Mesendoderm (in vitro differentiated cells): Measurements from ENCODE around the gene SV2B.

ENCODE experiments used
- DNase-seq: peaks from one replicate; pipeline ENCODE4 v3.0.0; 2013
- H2AK5ac ChIP-seq: 2 replicates; pipeline ENCODE4 v1.6.1; 2013; ENCODE audit warnings: low read length, inconsistent platforms
- H2BK120ac ChIP-seq: 2 replicates; pipeline ENCODE4 v1.6.1; 2013; ENCODE audit warnings: low read depth, mild to moderate bottlenecking, low read length, moderate library complexity, mixed read lengths
- H2BK15ac ChIP-seq: replicated peaks from 2 replicates; pipeline ENCODE4 v1.6.1; 2013; ENCODE audit warnings: low read depth, mild to moderate bottlenecking, moderate library complexity
- H2BK5ac ChIP-seq: 2 replicates; pipeline ENCODE4 v1.6.1; 2013; ENCODE audit warnings: low read length, inconsistent platforms
- H3K18ac ChIP-seq: 2 replicates; pipeline ENCODE4 v1.6.1; 2013; ENCODE audit warnings: mild to moderate bottlenecking, low read length, mixed read lengths
- H3K23ac ChIP-seq: one replicate; pipeline ENCODE4 v1.6.1; 2013; ENCODE audit warnings: low read length
- H3K27ac ChIP-seq: 2 replicates; pipeline ENCODE4 v1.5.1; 2013; ENCODE audit warnings: low read depth, mild to moderate bottlenecking, inconsistent platforms, low read length, moderate library complexity
- H3K27me3 ChIP-seq: 2 replicates; pipeline ENCODE4 v1.6.1; 2013; ENCODE audit warnings: low read length, control low read depth, mild to moderate bottlenecking, inconsistent platforms; ENCODE audit not compliant: insufficient read depth, poor library complexity
- H3K36me3 ChIP-seq: 2 replicates; pipeline ENCODE4 v1.6.1; 2013; ENCODE audit warnings: low read length, inconsistent platforms; ENCODE audit not compliant: control insufficient read depth, insufficient read depth
- H3K4ac ChIP-seq: one replicate; pipeline ENCODE4 v1.6.1; 2013; ENCODE audit warnings: low read depth, mild to moderate bottlenecking, low read length, moderate library complexity
- H3K4me1 ChIP-seq: 2 replicates; pipeline ENCODE4 v1.6.1; 2013; ENCODE audit warnings: low read depth, low read length, inconsistent platforms; ENCODE audit not compliant: control insufficient read depth
- H3K4me2 ChIP-seq: 2 replicates; pipeline ENCODE4 v1.6.1; 2013; ENCODE audit warnings: low read length
- H3K4me3 ChIP-seq: 2 replicates; pipeline ENCODE4 v1.5.1; 2013; ENCODE audit warnings: mild to moderate bottlenecking, low read length
- H3K56ac ChIP-seq: one replicate; pipeline ENCODE4 v1.6.1; 2013; ENCODE audit warnings: low read length
- H3K79me1 ChIP-seq: 2 replicates; pipeline ENCODE4 v1.6.1; 2013; ENCODE audit warnings: low read length, inconsistent platforms
- H3K79me2 ChIP-seq: 2 replicates; pipeline ENCODE4 v1.6.1; 2013; ENCODE audit warnings: mild to moderate bottlenecking, low read length; ENCODE audit not compliant: control insufficient read depth, insufficient read depth
- H3K9ac ChIP-seq: 2 replicates; pipeline ENCODE4 v1.6.1; 2013; ENCODE audit warnings: low read length, inconsistent platforms
- H4K5ac ChIP-seq: one replicate; pipeline ENCODE4 v1.6.1; 2013; ENCODE audit warnings: low read length
- H4K8ac ChIP-seq: one replicate; pipeline ENCODE4 v1.6.1; 2013; ENCODE audit warnings: low read depth, mild to moderate bottlenecking, control low read depth, low read length, moderate library complexity
- WGBS: extraction: QIAGEN DNeasy Blood & Tissue Kit; methylation state at CpG from one replicate; pipeline ENCODE4 v1.1.7; 2013; ENCODE audit warnings: low lambda C conversion rate, missing lambda C conversion rate; ENCODE audit not compliant: insufficient coverage; ENCODE audit errors: extremely low coverage; 5-methylcytosine and 5-hydroxymethylcytosine counted together

Gene SV2B

GRCh38 chr15:91223863-91224262, 123.8 kb downstream of the SV2B start:
- DNase-seq = no peak
- H4K8ac ChIP-seq = no peak overlapping the region
- H3K27me3 ChIP-seq = no peaks in the 10 kb centered on the region
- no peak overlapping the region for H3K4ac ChIP-seq
- H3K56ac ChIP-seq = no peak overlapping the region
- H3K27ac ChIP-seq = no peak overlapping the region
- H2BK120ac ChIP-seq = no peak overlapping the region
- no peaks in the 10 kb centered on the region for H3K79me1 ChIP-seq
- H3K4me2 ChIP-seq = no peak overlapping the region
- H3K18ac ChIP-seq = no peak overlapping the region
- no peak overlapping the region for H4K5ac ChIP-seq
- no peak overlapping the region for H2BK5ac ChIP-seq
- no peaks in the 10 kb centered on the region for H3K36me3 ChIP-seq
- no peak overlapping the region for H3K9ac ChIP-seq
- no peaks in the 10 kb centered on the region for H3K4me1 ChIP-seq
- no CpG with 5 or more reads among the region's 3 CpGs for WGBS
- H3K79me2 ChIP-seq = no peaks in the 10 kb centered on the region
- H2AK5ac ChIP-seq = no peak overlapping the region
- H3K23ac ChIP-seq = no peak overlapping the region
- H3K4me3 ChIP-seq = no peak overlapping the region
- H2BK15ac ChIP-seq = no peak overlapping the region

- H3K79me2 ChIP-seq = no peaks in the 10 kb centered on the region
- no peaks in the 10 kb centered on the region for H3K36me3 ChIP-seq
- no peak overlapping the region for H4K8ac ChIP-seq
- no peaks in the 10 kb centered on the region for H3K4me1 ChIP-seq
- H3K27ac ChIP-seq = no peak overlapping the region
- H2BK5ac ChIP-seq = no peak overlapping the region
- H3K4me2 ChIP-seq = no peak overlapping the region
- no peak overlapping the region for H3K23ac ChIP-seq
- DNase-seq = peak; percentile 71
- H4K5ac ChIP-seq = no peak overlapping the region
- H2AK5ac ChIP-seq = no peak overlapping the region
- H2BK15ac ChIP-seq = no peak overlapping the region
- no peak overlapping the region for H3K4ac ChIP-seq
- H3K56ac ChIP-seq = no peak overlapping the region
- H3K79me1 ChIP-seq = no peaks in the 10 kb centered on the region
- no peak overlapping the region for H3K4me3 ChIP-seq
- H3K18ac ChIP-seq = no peak overlapping the region
- no peak overlapping the region for H3K9ac ChIP-seq
- WGBS = no CpG with 5 or more reads among the region's 7 CpGs
- no peaks in the 10 kb centered on the region for H3K27me3 ChIP-seq
- H2BK120ac ChIP-seq = no peak overlapping the region
These were observed 124.8 kb downstream of the SV2B start for GRCh38 chr15:91224755-91225380.

- Histone ChIP-seq H3K4me2 (no peak overlapping the region), H3K27ac (no peak overlapping the region), H3K56ac (no peak overlapping the region), H2BK15ac (no peak overlapping the region), H3K36me3 (no peaks in the 10 kb centered on the region), H3K18ac (no peak overlapping the region), H2BK5ac (no peak overlapping the region), H2AK5ac (no peak overlapping the region), H3K4me1 (no peaks in the 10 kb centered on the region), H4K5ac (no peak overlapping the region), H3K27me3 (no peaks in the 10 kb centered on the region), H3K9ac (no peak overlapping the region), H2BK120ac (no peak overlapping the region), H3K4ac (no peak overlapping the region), H3K79me1 (no peaks in the 10 kb centered on the region), H3K79me2 (no peaks in the 10 kb centered on the region), H3K23ac (no peak overlapping the region), H3K4me3 (no peak overlapping the region), H4K8ac (no peak overlapping the region)
- WGBS = no CpG with 5 or more reads among the region's 5 CpGs
- DNase-seq = no peak
These were observed 125.7 kb downstream of the SV2B start for GRCh38 chr15:91225741-91226140.

GRCh38 chr15:91227117-91227516, 127.1 kb downstream of the SV2B start:
- Histone ChIP-seq H3K18ac (no peak overlapping the region), H3K23ac (no peak overlapping the region), H2BK15ac (no peak overlapping the region), H3K4me2 (no peak overlapping the region), H3K79me1 (no peaks in the 10 kb centered on the region), H3K4me1 (no peaks in the 10 kb centered on the region), H2AK5ac (no peak overlapping the region), H3K36me3 (no peaks in the 10 kb centered on the region), H3K9ac (no peak overlapping the region), H4K5ac (no peak overlapping the region), H4K8ac (no peak overlapping the region), H3K27me3 (no peaks in the 10 kb centered on the region), H3K4ac (no peak overlapping the region), H3K27ac (no peak overlapping the region), H3K4me3 (no peak overlapping the region), H3K56ac (no peak overlapping the region), H3K79me2 (no peaks in the 10 kb centered on the region), H2BK5ac (no peak overlapping the region), H2BK120ac (no peak overlapping the region)
- no peak for DNase-seq
- no CpG with 5 or more reads among the region's 3 CpGs for WGBS

- Histone ChIP-seq H2BK15ac (no peak overlapping the region), H3K23ac (no peak overlapping the region), H3K56ac (no peak overlapping the region), H3K4me2 (no peak overlapping the region), H3K4me1 (no peaks in the 10 kb centered on the region), H4K8ac (no peak overlapping the region), H3K36me3 (no peaks in the 10 kb centered on the region), H4K5ac (no peak overlapping the region), H2BK120ac (no peak overlapping the region), H3K9ac (no peak overlapping the region), H2AK5ac (no peak overlapping the region), H3K79me2 (no peaks in the 10 kb centered on the region), H3K4me3 (no peak overlapping the region), H3K18ac (no peak overlapping the region), H3K27ac (no peak overlapping the region), H3K27me3 (no peaks in the 10 kb centered on the region), H3K79me1 (no peaks in the 10 kb centered on the region), H2BK5ac (no peak overlapping the region), H3K4ac (no peak overlapping the region)
- no CpG with 5 or more reads among the region's 5 CpGs for WGBS
- DNase-seq = no peak
These were observed 127.7 kb downstream of the SV2B start for GRCh38 chr15:91227766-91228165.

GRCh38 chr15:91228383-91228782, 128.3 kb downstream of the SV2B start:
- Histone ChIP-seq H4K8ac (no peak overlapping the region), H2BK5ac (no peak overlapping the region), H2BK15ac (no peak overlapping the region), H3K27me3 (no peaks in the 10 kb centered on the region), H3K4ac (no peak overlapping the region), H3K4me3 (no peak overlapping the region), H3K23ac (no peak overlapping the region), H2BK120ac (no peak overlapping the region), H3K18ac (no peak overlapping the region), H3K36me3 (no peaks in the 10 kb centered on the region), H3K4me2 (no peak overlapping the region), H3K27ac (no peak overlapping the region), H3K79me1 (no peaks in the 10 kb centered on the region), H3K79me2 (no peaks in the 10 kb centered on the region), H3K4me1 (no peaks in the 10 kb centered on the region), H3K56ac (no peak overlapping the region), H4K5ac (no peak overlapping the region), H3K9ac (no peak overlapping the region), H2AK5ac (no peak overlapping the region)
- WGBS = no CpG with 5 or more reads among the region's 3 CpGs
- DNase-seq = no peak
